Omental fat pad (tissue), 4 donors: ENCODE measurements around the gene MUC6. TPM values are rescaled to one million over a fixed set of nuclear protein-coding genes. Genes with fewer than 3 reads are reported as not detected.

Experiments
- ATAC-seq: fragments of 150-250 bp; one replicate; pipeline ENCODE4 v1.9.1; 2016; ENCODE audit warnings: mild to moderate bottlenecking, moderate library complexity; ENCODE audit not compliant: low FRiP score
- DNase-seq: peaks from one replicate; pipeline ENCODE4 v3.0.0-alpha.2; 2019; ENCODE audit warnings: low spot score
- total RNA-seq, 4 donors: library from RNA; depleted of rRNA; stranded (reverse); fragments of >200 nt; gene quantifications; one replicate each; pipeline ENCODE4 v1.1.0, GENCODE V29; 2016
- TF ChIP-seq, protein P1 (sequence below), 3 donors: fragments of 450-650 bp; IDR thresholded peaks; one replicate each; pipeline ENCODE4 v1.5.1; 2016 to 2017; ENCODE audit warnings: antibody characterized with exemption in 3 of 3, mild to moderate bottlenecking in 3 of 3, moderate library complexity in 2 of 3

MUC6 gene
- total RNA-seq, 4 donors from 2014 or later, result not detected

DNA sequence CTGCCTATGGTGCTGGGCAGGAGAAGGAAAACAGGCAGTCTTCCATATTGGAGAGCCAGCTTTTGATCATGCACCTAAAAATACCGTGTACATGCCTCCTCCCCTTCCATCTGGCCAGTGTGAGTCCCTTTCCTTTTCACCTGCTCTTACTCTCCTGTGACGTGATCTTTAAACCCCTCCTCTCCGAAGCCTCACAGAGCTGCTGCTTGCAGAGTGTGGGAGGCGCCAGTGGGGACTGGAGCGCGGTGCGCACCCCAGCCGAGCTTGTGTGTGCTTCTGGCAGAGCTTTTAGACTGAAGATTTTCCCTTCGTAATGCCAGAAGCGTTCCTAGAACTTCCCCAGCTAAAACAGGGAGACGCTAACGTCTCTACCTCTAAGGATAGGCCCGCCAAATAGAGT is 29.8 kb downstream of the MUC6 start:
- TF ChIP-seq, protein P1, sequence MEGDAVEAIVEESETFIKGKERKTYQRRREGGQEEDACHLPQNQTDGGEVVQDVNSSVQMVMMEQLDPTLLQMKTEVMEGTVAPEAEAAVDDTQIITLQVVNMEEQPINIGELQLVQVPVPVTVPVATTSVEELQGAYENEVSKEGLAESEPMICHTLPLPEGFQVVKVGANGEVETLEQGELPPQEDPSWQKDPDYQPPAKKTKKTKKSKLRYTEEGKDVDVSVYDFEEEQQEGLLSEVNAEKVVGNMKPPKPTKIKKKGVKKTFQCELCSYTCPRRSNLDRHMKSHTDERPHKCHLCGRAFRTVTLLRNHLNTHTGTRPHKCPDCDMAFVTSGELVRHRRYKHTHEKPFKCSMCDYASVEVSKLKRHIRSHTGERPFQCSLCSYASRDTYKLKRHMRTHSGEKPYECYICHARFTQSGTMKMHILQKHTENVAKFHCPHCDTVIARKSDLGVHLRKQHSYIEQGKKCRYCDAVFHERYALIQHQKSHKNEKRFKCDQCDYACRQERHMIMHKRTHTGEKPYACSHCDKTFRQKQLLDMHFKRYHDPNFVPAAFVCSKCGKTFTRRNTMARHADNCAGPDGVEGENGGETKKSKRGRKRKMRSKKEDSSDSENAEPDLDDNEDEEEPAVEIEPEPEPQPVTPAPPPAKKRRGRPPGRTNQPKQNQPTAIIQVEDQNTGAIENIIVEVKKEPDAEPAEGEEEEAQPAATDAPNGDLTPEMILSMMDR (IDR thresholded peaks at IDR 0.05), result no peak
- ATAC-seq (no peak), DNase-seq (no peak)

DNA sequence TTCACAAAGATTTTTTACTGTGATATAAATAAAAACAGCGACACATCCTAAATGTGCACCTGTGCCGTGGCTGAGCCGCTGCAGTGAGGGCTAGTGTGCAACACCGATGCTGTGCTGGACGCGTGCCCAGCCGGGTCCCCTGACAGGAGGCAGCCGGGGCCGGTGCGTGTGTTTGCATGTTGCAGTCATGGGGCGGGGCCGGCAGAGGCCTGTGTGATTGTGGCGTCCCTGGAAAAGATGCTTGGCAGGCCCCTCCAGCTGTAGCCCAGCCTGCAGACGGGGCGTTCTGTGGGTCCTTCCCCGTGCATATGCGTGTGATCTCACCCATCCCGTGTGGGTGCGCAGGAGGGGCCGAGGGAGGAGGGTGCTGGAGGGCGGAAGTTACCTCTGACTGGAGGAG is 30.6 kb downstream of the MUC6 start:
- ATAC-seq, result no peak
- DNase-seq, result no peak
- TF ChIP-seq, protein P1 (IDR thresholded peaks at IDR 0.05), result no peak

DNA sequence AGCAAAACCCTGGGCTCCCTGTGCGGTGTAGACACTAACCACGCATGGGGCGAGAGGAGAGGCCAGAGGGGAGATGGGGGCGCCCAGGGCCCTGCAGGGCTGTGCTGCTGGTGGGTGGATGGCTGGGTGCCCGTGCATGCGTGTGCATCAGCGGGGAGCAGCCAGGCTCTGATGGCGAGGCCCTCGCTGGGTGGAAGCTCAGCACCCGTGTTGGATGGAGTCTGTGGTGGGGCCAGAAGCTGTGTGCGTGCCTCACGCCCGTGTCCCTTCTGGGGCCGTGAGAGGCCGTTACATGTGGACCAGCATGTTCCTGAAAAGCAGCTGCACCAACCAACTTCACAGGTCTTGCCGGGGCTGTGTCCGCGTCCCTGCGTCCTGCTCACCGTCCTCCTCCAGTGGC is 33.4 kb downstream of the MUC6 start:
- TF ChIP-seq, protein P1 (IDR thresholded peaks at IDR 0.05), result no peak
- DNase-seq (no peak), ATAC-seq (no peak)

DNA sequence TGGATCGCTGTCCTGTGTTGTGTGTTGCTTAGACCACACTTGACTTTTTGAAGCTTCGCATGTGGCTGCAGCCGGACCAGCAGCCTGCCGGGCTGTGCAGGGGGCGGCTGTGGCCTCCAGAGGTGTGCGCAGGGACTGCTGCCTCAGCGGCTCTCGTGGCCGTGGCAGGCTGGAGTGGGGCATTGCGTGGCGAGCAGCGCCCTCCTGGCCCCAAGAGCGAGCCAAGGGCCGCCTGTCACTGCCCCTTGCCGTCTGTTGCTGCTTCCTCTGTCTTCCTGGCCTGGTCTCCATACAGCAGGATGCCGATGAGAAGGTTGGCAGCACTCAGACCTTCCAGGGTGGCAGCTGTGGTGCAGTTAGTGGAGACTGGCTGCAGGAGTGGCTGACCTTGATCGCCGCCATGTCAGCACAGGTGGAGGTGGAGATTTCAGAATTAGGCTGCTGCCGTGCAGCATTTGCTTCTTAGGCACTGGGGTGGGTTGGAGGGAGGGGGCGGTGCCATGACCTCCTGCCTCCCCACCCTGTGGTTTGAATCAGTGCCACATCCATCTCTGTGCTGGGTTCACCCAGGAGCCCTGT is 34.0 kb downstream of the MUC6 start:
- TF ChIP-seq, protein P1 (IDR thresholded peaks at IDR 0.05), result no peak

DNA sequence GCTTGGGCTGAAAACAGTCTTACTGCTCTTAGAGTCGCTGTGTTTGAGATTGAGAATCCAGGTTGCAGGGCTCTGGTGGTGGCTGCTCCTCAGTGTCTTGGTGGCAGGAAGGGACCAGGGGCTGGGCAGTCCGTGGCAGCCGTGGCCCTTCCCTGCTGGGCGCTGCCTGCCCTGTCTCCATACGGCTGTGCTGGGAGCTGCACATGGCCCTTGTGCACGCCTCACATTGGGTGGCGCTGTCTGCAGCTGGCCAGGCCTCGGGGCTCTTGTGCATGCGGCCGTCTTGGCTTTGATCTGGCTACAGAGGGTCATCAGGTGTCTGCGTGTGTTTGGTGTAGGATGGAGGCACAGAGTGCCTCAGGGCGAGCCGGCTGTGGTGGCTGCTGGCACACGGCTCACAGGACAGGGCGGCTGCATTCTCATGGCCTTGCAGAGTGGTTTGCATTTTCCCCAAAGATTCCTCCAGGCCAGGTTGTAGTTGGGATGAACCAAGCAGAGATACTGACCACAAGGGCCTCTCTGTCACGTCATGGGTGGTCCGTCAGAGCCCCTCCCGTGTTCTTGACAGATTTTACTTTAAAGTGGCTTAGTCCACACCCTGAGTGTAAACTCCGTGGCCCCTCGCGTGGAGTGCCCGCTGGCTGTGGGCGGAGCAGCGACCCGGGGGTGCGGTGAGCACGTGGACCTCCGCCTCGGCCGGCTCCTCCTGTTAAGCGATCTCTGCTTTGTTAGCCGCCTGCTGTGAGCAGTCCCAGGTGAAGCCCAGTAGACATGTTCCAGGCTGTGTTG is 34.7 kb downstream of the MUC6 start:
- no peak for DNase-seq
- ATAC-seq, result no peak
- TF ChIP-seq, protein P1 (IDR thresholded peaks at IDR 0.05), result no peak

More for the DNA sequence above, 34.0 kb downstream of the MUC6 start:
- ATAC-seq (no peak), DNase-seq (no peak)

DNA sequence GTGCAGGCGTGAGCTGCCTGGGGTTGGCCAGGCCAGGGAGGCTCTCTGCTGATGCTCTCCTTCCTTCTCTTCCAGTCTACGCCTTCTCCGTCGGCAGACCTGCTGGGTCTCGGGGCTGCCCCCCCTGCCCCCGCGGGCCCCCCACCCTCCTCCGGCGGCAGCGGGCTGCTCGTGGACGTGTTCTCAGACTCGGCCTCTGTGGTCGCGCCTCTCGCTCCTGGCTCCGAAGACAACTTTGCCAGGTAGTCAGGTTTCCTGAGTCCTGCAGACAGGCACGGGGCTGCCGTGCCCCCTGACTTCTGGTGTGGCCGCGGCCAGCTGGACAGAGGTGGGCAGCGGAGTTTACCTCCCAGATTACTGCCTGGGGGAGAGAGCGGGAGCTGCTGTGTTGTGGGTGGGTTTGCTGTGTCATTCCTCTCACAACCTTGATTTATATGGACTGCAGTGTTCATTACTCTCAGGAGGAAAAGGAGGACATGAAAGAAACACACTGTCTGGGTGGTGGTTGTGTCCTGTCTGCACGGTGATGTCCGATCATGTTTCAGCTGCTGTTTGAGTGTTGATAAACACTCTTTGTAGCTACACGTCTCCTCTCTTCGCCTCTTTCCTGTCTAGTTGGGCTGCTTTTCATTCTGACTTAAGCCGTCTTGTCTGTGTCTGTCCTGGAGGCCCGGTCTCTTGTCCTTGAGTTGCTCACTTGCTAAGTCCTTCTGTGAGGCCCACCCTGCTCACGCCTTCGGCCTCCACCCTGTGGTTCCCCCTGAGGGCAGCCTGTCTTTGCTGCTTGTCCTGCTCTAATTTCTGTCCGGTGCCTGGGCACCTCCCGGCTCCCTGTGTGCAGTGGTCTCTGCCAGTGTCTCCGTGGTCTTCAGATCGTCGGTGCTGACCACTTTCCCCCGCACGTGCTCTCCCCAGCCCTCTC is 35.9 kb downstream of the MUC6 start:
- DNase-seq (no peak), ATAC-seq (no peak)
- TF ChIP-seq, protein P1 (IDR thresholded peaks at IDR 0.05), result no peak
